MG63 (cell line): ENCODE measurements around the gene TSPAN6. TPM values are rescaled to one million over a fixed set of nuclear protein-coding genes. Genes with fewer than 3 reads are reported as not detected.

ENCODE experiments used
- DNase-seq: peaks from one replicate; pipeline ENCODE4 v3.0.0-alpha.2; 2020
- H3K27me3 ChIP-seq: fragments of 250-450 bp; sonication (Bioruptor Pico); 2 replicates; pipeline ENCODE4 v1.5.1; 2020; ENCODE audit warnings: mild to moderate bottlenecking, moderate library complexity
- H3K36me3 ChIP-seq: fragments of 250-450 bp; sonication (Bioruptor Pico); 2 replicates; pipeline ENCODE4 v1.5.1; 2020; ENCODE audit warnings: mild to moderate bottlenecking, moderate library complexity
- H3K4me3 ChIP-seq: fragments of 250-450 bp; sonication (Bioruptor Pico); 2 replicates; pipeline ENCODE4 v1.5.1; 2020; ENCODE audit warnings: mild to moderate bottlenecking, moderate library complexity
- H3K9me3 ChIP-seq: fragments of 250-450 bp; sonication (Bioruptor Pico); 2 replicates; pipeline ENCODE4 v1.5.1; 2020; ENCODE audit warnings: mild to moderate bottlenecking, moderate library complexity
- total RNA-seq: library from RNA; depleted of rRNA; stranded (reverse); fragments of >200 nt; shearing (Covaris generic); gene quantifications from 2 replicates; pipeline ENCODE4 v1.2.3, GENCODE V29; 2014; ENCODE audit warnings: low replicate concordance; rRNA removed

The TSPAN6 gene
- total RNA-seq, 1 experiment from 2014 or later: 24.7 TPM

GRCh38 chrX:100606753-100607152 is 29.9 kb downstream of the TSPAN6 start:
- no peaks in the 10 kb centered on the region for H3K27me3 ChIP-seq
- DNase-seq: no peak
- H3K9me3 ChIP-seq: no peaks in the 10 kb centered on the region
- no peak overlapping the region for H3K4me3 ChIP-seq
- H3K36me3 ChIP-seq: no peaks in the 10 kb centered on the region

- Histone ChIP-seq H3K4me3 (no peak overlapping the region), H3K9me3 (no peaks in the 10 kb centered on the region), H3K36me3 (no peaks in the 10 kb centered on the region), H3K27me3 (no peaks in the 10 kb centered on the region)
- no peak for DNase-seq
Observed at GRCh38 chrX:100600758-100601157, 35.8 kb downstream of the TSPAN6 start.

GRCh38 chrX:100600340-100600739 is 36.3 kb downstream of the TSPAN6 start:
- H3K4me3 ChIP-seq: no peak overlapping the region
- H3K9me3 ChIP-seq: no peaks in the 10 kb centered on the region
- H3K36me3 ChIP-seq: no peaks in the 10 kb centered on the region
- no peak for DNase-seq
- no peaks in the 10 kb centered on the region for H3K27me3 ChIP-seq

- no peaks in the 10 kb centered on the region for H3K27me3 ChIP-seq
- no peaks in the 10 kb centered on the region for H3K9me3 ChIP-seq
- no peak overlapping the region for H3K4me3 ChIP-seq
- DNase-seq: no peak
- no peaks in the 10 kb centered on the region for H3K36me3 ChIP-seq
Observed at GRCh38 chrX:100599456-100599855, 37.1 kb downstream of the TSPAN6 start.

GRCh38 chrX:100596601-100597000 is 40.0 kb downstream of the TSPAN6 start:
- Histone ChIP-seq H3K9me3 (no peaks in the 10 kb centered on the region), H3K4me3 (no peak overlapping the region), H3K27me3 (no peaks in the 10 kb centered on the region), H3K36me3 (no peaks in the 10 kb centered on the region)
- no peak for DNase-seq

- no peaks in the 10 kb centered on the region for H3K36me3 ChIP-seq
- no peaks in the 10 kb centered on the region for H3K27me3 ChIP-seq
- no peak for DNase-seq
- H3K4me3 ChIP-seq: no peak overlapping the region
- H3K9me3 ChIP-seq: no peaks in the 10 kb centered on the region
Observed at GRCh38 chrX:100593581-100593980, 43.0 kb downstream of the TSPAN6 start.

GRCh38 chrX:100593126-100593525 is 43.5 kb downstream of the TSPAN6 start:
- no peak for DNase-seq
- Histone ChIP-seq H3K4me3 (no peak overlapping the region), H3K27me3 (no peaks in the 10 kb centered on the region), H3K9me3 (no peaks in the 10 kb centered on the region), H3K36me3 (no peaks in the 10 kb centered on the region)

GRCh38 chrX:100591256-100592051 is 45.2 kb downstream of the TSPAN6 start:
- H3K36me3 ChIP-seq: no peaks in the 10 kb centered on the region
- no peaks in the 10 kb centered on the region; the same call in 1 of the 2 replicates for H3K27me3 ChIP-seq
- H3K4me3 ChIP-seq: no peak overlapping the region
- H3K9me3 ChIP-seq: no peaks in the 10 kb centered on the region
- no peak for DNase-seq

- Histone ChIP-seq H3K4me3 (no peak overlapping the region), H3K27me3 (no peaks in the 10 kb centered on the region; the same call in 1 of the 2 replicates), H3K9me3 (no peaks in the 10 kb centered on the region), H3K36me3 (no peaks in the 10 kb centered on the region)
- DNase-seq: no peak
Observed at GRCh38 chrX:100587861-100588260, 48.7 kb downstream of the TSPAN6 start.

GRCh38 chrX:100586747-100587146 is 49.9 kb downstream of the TSPAN6 start:
- no peak for DNase-seq
- Histone ChIP-seq H3K4me3 (no peak overlapping the region), H3K27me3 (no peaks in the 10 kb centered on the region; the same call in 1 of the 2 replicates), H3K36me3 (no peaks in the 10 kb centered on the region), H3K9me3 (no peaks in the 10 kb centered on the region)

- no peaks in the 10 kb centered on the region; the same call in 1 of the 2 replicates for H3K27me3 ChIP-seq
Observed at GRCh38 chrX:100584611-100585010, 52.0 kb downstream of the TSPAN6 start, which contains the start of gene TNMD. TNMD (plus strand) TSS chrX:100584936; CDS start chrX:100585019, 83 bp downstream.

More at GRCh38 chrX:100584611-100585010, 52.0 kb downstream of the TSPAN6 start, which contains the start of gene TNMD:
- Histone ChIP-seq H3K4me3 (no peak within 1 kb of the TSS), H3K36me3 (no peaks in the 10 kb centered on the region), H3K9me3 (no peaks in the 10 kb centered on the region)
- no peak for DNase-seq

Other genes with a start within 250 kb of the TSPAN6 start
- not detected in 2 replicates for gene PCDH19, start 226.5 kb downstream of the TSPAN6 start, total RNA-seq
- gene TNMD, start 51.9 kb downstream of the TSPAN6 start, total RNA-seq: not detected in 2 replicates
- 11.1 and 12.0 TPM in 2 replicates for gene SRPX2, start 7.4 kb upstream of the TSPAN6 start, total RNA-seq
- gene SYTL4, start 95.3 kb upstream of the TSPAN6 start, total RNA-seq: 0.17 and 0.23 TPM in 2 replicates
- 35.1 and 36.1 TPM in 2 replicates for gene CSTF2, start 183.6 kb upstream of the TSPAN6 start, total RNA-seq
- not detected in 2 replicates for gene NOX1, start 237.6 kb upstream of the TSPAN6 start, total RNA-seq